ENCODE results near the gene KIF26A. TPM values are rescaled to one million over a fixed set of nuclear protein-coding genes. Genes with fewer than 3 reads are reported as not detected.

Gene KIF26A
- total RNA-seq, 3 donors from 2014 or later = 1.4 to 4.6 (median 2.2) TPM

DNA sequence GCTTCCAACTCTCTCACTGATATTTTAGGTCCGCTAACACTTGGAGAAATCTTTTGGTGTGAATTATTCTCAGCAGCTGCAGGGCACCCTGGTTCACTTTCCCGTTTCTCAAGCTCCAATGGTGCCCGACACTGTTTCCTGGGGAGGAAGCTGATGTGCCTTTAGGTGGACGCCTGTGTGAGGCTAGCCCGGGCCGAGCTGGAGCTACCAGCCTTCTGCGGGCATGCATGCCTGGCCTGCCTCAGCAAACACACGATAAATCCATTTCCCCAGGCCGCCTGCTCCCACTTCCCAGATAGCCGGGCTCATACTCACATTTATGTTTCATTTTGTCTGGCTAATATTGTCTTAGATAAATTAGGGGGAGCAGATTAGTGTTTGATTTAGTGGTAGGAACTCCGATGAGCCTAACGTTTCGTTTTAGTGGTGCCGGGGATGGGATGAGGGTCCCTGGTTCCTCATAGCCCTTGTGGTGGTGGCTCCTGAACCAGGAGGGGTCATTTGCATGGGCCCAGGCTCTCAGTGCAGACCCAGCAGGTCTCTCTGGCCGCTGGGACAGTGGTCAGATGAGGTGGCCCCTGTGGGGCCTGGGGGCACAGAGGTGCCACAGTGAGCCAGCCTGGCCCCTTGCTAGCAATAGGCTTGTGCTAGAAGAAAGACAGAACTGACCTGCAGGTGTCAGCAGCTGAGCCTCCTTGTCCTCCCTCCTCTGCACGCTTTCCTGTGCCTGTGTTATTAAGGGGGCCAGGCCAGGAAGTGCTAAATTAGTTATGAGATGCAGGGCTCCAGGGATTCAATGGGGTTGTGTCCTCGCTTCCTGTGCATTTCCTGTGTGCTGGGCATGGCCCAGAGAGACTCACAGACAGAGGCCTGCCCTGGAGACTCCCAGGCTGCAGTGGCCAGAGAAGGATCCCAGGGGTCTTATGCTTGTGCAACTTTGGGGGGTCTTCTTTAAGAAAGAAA, 88.3 kb downstream of the KIF26A start:
- H3K27me3 ChIP-seq = peaks cover 0 to 33% of the 10 kb centered on the region in 2 donors
- no peaks in the 10 kb centered on the region for H3K36me3 ChIP-seq
- H3K4me1 ChIP-seq = no peaks in the 10 kb centered on the region
- peaks cover 12 to 14% of the 10 kb centered on the region in 2 donors for H3K9me3 ChIP-seq
- H3K27ac ChIP-seq = no peak overlapping the region
- TF ChIP-seq POLR2A (IDR thresholded peaks at IDR 0.05) (no peak), POLR2AphosphoS5 (IDR thresholded peaks at IDR 0.05) (no peak)
- TF ChIP-seq, protein P1, sequence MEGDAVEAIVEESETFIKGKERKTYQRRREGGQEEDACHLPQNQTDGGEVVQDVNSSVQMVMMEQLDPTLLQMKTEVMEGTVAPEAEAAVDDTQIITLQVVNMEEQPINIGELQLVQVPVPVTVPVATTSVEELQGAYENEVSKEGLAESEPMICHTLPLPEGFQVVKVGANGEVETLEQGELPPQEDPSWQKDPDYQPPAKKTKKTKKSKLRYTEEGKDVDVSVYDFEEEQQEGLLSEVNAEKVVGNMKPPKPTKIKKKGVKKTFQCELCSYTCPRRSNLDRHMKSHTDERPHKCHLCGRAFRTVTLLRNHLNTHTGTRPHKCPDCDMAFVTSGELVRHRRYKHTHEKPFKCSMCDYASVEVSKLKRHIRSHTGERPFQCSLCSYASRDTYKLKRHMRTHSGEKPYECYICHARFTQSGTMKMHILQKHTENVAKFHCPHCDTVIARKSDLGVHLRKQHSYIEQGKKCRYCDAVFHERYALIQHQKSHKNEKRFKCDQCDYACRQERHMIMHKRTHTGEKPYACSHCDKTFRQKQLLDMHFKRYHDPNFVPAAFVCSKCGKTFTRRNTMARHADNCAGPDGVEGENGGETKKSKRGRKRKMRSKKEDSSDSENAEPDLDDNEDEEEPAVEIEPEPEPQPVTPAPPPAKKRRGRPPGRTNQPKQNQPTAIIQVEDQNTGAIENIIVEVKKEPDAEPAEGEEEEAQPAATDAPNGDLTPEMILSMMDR (IDR thresholded peaks at IDR 0.05) = no peak
- intact Hi-C loops (cut with DNase I; ENCODE audit: low total_unique reads) = no loop called here
- H3K4me3 ChIP-seq = no peak overlapping the region
- no peak for DNase-seq (ENCODE audit: low spot score in 2 of 2)

DNA sequence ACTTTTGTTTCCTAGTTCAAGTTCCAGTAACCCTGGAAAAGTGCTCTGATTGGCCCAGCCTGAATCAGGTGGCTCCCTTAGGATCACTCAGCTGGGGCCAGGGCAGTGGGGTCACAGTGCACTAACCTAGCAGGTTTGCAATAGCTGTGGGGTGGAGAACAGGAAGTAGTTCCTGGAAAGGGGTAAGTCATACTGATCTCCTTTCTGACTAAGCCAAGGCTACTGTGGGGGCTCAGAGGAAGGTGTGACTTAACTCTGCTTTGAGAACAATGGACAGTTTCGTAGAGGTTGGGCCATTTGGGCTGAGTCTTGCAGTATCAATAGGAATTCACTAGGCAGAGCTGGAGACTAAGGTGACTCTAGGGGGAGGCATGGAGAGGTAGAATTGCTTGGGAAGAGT, 89.4 kb downstream of the KIF26A start:
- no peaks in the 10 kb centered on the region for H3K4me1 ChIP-seq
- no peak overlapping the region for H3K27ac ChIP-seq
- no peaks in the 10 kb centered on the region for H3K36me3 ChIP-seq
- DNase-seq (ENCODE audit: low spot score in 2 of 2) = no peak
- TF ChIP-seq POLR2A (IDR thresholded peaks at IDR 0.05) (no peak), POLR2AphosphoS5 (IDR thresholded peaks at IDR 0.05) (no peak)
- TF ChIP-seq, protein P1 (IDR thresholded peaks at IDR 0.05) = no peak
- H3K27me3 ChIP-seq = peaks cover 0 to 25% of the 10 kb centered on the region in 2 donors
- H3K9me3 ChIP-seq = peaks cover 17 to 18% of the 10 kb centered on the region in 2 donors
- intact Hi-C loops (cut with DNase I; ENCODE audit: low total_unique reads) = no loop called here
- H3K4me3 ChIP-seq = no peak overlapping the region

DNA sequence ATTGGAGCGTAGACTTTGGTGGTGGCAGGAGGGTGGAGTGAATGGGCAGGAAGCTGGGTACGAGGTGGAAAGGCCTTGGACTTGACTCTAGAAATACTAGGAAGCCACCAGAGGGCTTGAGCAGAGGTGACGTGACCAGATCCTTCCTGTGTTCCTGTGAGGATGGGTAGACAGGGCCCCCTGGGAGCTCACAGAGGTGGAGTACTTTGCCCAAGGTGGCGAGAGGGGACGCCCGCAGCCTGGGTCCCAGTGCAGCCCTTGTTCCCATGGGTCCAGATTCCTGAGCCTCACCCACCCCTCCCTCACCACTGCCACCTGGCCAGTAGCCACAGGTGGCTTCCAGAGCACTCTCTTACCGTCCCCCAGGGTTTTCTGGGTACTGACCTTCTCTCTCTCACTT, 89.8 kb downstream of the KIF26A start:
- peaks cover 21 to 22% of the 10 kb centered on the region in 2 donors for H3K9me3 ChIP-seq
- TF ChIP-seq, protein P1 (IDR thresholded peaks at IDR 0.05) = no peak
- DNase-seq (ENCODE audit: low spot score in 2 of 2) = no peak
- no peaks in the 10 kb centered on the region for H3K36me3 ChIP-seq
- no peak overlapping the region for H3K27ac ChIP-seq
- peaks cover 0 to 21% of the 10 kb centered on the region in 2 donors for H3K27me3 ChIP-seq
- intact Hi-C loops (cut with DNase I; ENCODE audit: low total_unique reads) = no loop called here
- no peak overlapping the region for H3K4me3 ChIP-seq
- H3K4me1 ChIP-seq = no peaks in the 10 kb centered on the region

DNA sequence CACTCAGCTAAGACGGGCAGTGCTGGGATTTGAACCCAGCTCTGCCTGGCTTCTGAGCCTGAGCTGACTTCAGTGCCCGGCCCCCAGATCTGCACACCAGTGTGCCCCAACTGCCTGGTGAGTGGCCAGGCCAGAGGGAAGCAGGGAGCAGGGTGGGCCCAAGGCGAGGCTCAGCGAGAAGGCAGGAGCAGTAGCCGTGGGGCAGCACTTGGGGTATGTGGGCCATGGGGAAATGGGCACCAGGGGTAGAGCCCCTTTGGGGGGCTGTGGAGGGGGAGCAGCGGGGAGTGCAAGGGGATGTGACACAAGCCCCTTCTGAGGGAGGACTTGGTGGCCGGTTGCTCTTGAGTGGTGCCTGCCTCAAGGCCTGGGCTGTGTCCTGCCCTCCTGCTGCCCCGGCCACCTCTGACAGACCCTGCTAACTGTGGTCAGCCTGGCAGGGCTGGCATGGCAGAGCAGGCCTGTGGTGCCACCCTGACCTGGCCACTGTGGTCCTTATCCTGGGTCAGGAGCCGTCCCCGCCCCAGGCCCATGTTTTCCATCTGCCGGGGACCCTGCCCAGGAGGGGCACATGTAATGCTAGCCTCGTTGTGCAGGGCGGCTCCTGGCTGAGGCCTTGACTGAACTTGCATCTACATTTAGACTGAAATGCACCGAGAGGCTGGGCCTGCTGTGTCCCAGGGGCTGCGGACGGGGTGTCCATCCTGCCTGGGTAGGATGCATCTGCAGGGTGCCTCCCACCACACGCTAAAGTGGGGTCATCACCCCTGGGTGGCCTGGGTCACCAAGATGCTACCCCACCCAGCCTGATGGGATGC, 90.5 kb downstream of the KIF26A start:
- TF ChIP-seq, protein P1 (IDR thresholded peaks at IDR 0.05) = no peak
- no peak for TF ChIP-seq POLR2AphosphoS5 (IDR thresholded peaks at IDR 0.05)
- no peak for TF ChIP-seq POLR2A (IDR thresholded peaks at IDR 0.05)
- H3K27ac ChIP-seq = no peak overlapping the region
- H3K9me3 ChIP-seq = peaks cover 28 to 29% of the 10 kb centered on the region in 2 donors
- no peaks in the 10 kb centered on the region for H3K4me1 ChIP-seq
- no peaks in the 10 kb centered on the region for H3K36me3 ChIP-seq
- H3K27me3 ChIP-seq = peaks cover 0 to 14% of the 10 kb centered on the region in 2 donors
- no peak overlapping the region for H3K4me3 ChIP-seq
- intact Hi-C loops (cut with DNase I; ENCODE audit: low total_unique reads) = no loop called here
- no peak for DNase-seq (ENCODE audit: low spot score in 2 of 2)

Measured in breast epithelium (tissue), 4 donors.